Right lobe of liver (tissue), 6 donors: ENCODE data around the gene EIF2B5. TPM values are rescaled to one million over a fixed set of nuclear protein-coding genes. Genes with fewer than 3 reads are reported as not detected.
A peak's percentile ranks its signal among the peaks of the same experiment; 100 is the strongest.
"Not testable (repeated sequence)": the region's sequence is repeated elsewhere in the genome, so short reads cannot be mapped to it uniquely, and the experiment has no call there.

ENCODE experiments used
- ATAC-seq, 4 donors: fragments of 200-7000 bp; cut with Tn5 transposase; one replicate each; pipeline ENCODE4 v1.9.1; 2020; ENCODE audit warnings: mild to moderate bottlenecking in 4 of 4, moderate library complexity in 4 of 4
- DNase-seq, 3 donors: peaks; one replicate each; pipeline ENCODE4 v3.0.0-alpha.2; 2020
- H3K27ac ChIP-seq, 3 donors: fragments of 200-600 bp; one replicate each; pipeline ENCODE4 v1.8.0; 2022
- H3K27me3 ChIP-seq, 2 donors: fragments of 200-600 bp; one replicate each; pipeline ENCODE4 v1.8.0; 2022
- H3K36me3 ChIP-seq, 4 donors: fragments of 200-600 bp; sonication (generic) in 1 of 4; one replicate each; pipeline versions ENCODE4 v1.5.1 to v1.8.0; 2017 to 2022; ENCODE audit warnings: control low read depth in 1 of 4
- H3K4me1 ChIP-seq, 4 donors: fragments of 200-600 bp; sonication (generic) in 1 of 4; one replicate each; pipeline versions ENCODE4 v1.5.1 to v1.8.0; 2017 to 2022; ENCODE audit warnings: control low read depth in 1 of 4
- H3K4me3 ChIP-seq, 3 donors: fragments of 200-600 bp; one replicate each; pipeline ENCODE4 v1.8.0; 2022
- H3K9me3 ChIP-seq, 4 donors: fragments of 200-600 bp; sonication (generic) in 1 of 4; one replicate each; pipeline versions ENCODE4 v1.5.1 to v1.8.0; 2017 to 2022; ENCODE audit warnings: control low read depth in 1 of 4
- POLR2A ChIP-seq: fragments of 450-650 bp; IDR thresholded peaks from one replicate; pipeline ENCODE4 v1.6.1; 2017; ENCODE audit warnings: antibody characterized with exemption, mild to moderate bottlenecking
- WGBS: methylation state at CpG from one replicate; pipeline ENCODE4 v1.1.6; 2018; ENCODE audit warnings: low coverage, low lambda C conversion rate; ENCODE audit not compliant: insufficient coverage; ENCODE audit errors: missing lambda C conversion rate; 5-methylcytosine and 5-hydroxymethylcytosine counted together
- intact Hi-C, 2 donors: fragments of 100-400 bp; cut with DNase I; formaldehyde crosslinking; loops; one replicate each; pipeline versions ENCODE4 v1.11.2 to v1.14.1; 2022
- total RNA-seq, 6 experiments: library from RNA; depleted of rRNA in 2 of 6; stranded (reverse); fragments of >200 nt in 2 of 6; fragmentation: NEBNext Ultra II Directional in 3 of 6; extraction: Animal tissue kit (Norgen Biotek cat#: 25700) in 3 of 6; gene quantifications; one replicate each; pipeline versions ENCODE4 v1.1.0 to v1.2.4, GENCODE V29; 2016 to 2023
- TF ChIP-seq, protein P1 (sequence below), 4 donors: fragments of 200-600 bp in 3 of 4; fragments of 450-650 bp in 1 of 4; IDR thresholded peaks; one replicate each; pipeline versions ENCODE4 v1.5.1 to v1.8.0; 2016 to 2022; ENCODE audit warnings: antibody characterized with exemption in 4 of 4, mild to moderate bottlenecking in 2 of 4
- donor health status: DM: no; HTN: yes; CAD: no.
- donor health status: DM: no; HTN: no; CAD: no.
- donor health status: DM: no; HTN: no; CAD: no.
- donor health status: DM: no; HTN: yes; CAD: no.
- donor health status: DM: no; HTN: yes; CAD: no.

The EIF2B5 gene
- total RNA-seq, 6 experiments from 2014 or later = 16.7 to 25.6 (median 20.5) TPM

- H3K4me1 ChIP-seq = peaks cover 0 to 12% (median 0%) of the 10 kb centered on the region in 4 donors
- intact Hi-C loops = loop anchor here (10.0 kb wide), 1 partner anchor 97 kb away; the partner anchor contains the start of genes ALG3 (in 2 of the 2) and EEF1AKMT4 (in 2 of the 2)
- H3K27ac ChIP-seq = no peak overlapping the region
- ATAC-seq (no peak), DNase-seq (no peak)
- peaks cover 0 to 29% (median 8%) of the 10 kb centered on the region in 4 donors for H3K36me3 ChIP-seq
- no peak overlapping the region for H3K4me3 ChIP-seq
- no peak for TF ChIP-seq POLR2A
- no peaks in the 10 kb centered on the region for H3K9me3 ChIP-seq
- no peaks in the 10 kb centered on the region for H3K27me3 ChIP-seq
- 91% methylated on average over 3 of the region's 3 CpGs for WGBS
These were observed 12.9 kb downstream of the EIF2B5 start for GRCh38 chr3:184148076-184148475.

DNA sequence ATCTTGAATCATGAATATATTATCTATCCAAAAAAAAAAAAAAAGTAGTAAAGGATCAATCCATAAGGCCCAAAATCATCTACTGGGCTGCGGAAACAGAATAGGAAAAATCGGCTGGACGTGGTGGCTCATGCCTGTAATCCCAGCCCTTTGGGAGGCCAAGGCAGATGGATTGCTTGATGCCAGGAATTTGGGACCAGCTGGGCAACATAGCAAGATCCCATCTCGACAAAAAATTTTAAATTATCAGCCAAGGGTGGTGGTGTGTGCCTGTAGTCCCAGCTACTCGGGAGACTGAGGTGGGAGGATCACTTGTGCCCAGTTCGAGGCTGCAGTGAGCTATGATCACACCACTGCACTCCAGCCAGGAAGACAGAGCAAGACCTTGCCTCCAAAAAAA is 14.0 kb downstream of the EIF2B5 start:
- H3K27me3 ChIP-seq = no peaks in the 10 kb centered on the region
- WGBS = 91% methylated on average over 6 of the region's 6 CpGs
- no peak overlapping the region for H3K27ac ChIP-seq
- no peak for DNase-seq
- H3K4me1 ChIP-seq = peaks cover 0 to 10% (median 0%) of the 10 kb centered on the region in 4 donors
- intact Hi-C loops = loop anchor here (10.0 kb wide), 1 partner anchor 96 kb away; the partner anchor contains the start of genes ALG3 (in 2 of the 2) and EEF1AKMT4 (in 2 of the 2)
- H3K36me3 ChIP-seq = peaks cover 0 to 19% (median 2%) of the 10 kb centered on the region in 4 donors
- H3K9me3 ChIP-seq = no peaks in the 10 kb centered on the region
- H3K4me3 ChIP-seq = no peak overlapping the region
- no peak for TF ChIP-seq POLR2A
- TF ChIP-seq, protein P1, sequence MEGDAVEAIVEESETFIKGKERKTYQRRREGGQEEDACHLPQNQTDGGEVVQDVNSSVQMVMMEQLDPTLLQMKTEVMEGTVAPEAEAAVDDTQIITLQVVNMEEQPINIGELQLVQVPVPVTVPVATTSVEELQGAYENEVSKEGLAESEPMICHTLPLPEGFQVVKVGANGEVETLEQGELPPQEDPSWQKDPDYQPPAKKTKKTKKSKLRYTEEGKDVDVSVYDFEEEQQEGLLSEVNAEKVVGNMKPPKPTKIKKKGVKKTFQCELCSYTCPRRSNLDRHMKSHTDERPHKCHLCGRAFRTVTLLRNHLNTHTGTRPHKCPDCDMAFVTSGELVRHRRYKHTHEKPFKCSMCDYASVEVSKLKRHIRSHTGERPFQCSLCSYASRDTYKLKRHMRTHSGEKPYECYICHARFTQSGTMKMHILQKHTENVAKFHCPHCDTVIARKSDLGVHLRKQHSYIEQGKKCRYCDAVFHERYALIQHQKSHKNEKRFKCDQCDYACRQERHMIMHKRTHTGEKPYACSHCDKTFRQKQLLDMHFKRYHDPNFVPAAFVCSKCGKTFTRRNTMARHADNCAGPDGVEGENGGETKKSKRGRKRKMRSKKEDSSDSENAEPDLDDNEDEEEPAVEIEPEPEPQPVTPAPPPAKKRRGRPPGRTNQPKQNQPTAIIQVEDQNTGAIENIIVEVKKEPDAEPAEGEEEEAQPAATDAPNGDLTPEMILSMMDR (IDR thresholded peaks at IDR 0.05) = no peak
- no peak for ATAC-seq

GRCh38 chr3:184149770-184150169 is 14.6 kb downstream of the EIF2B5 start:
- not testable (repeated sequence) for H3K27ac ChIP-seq, H3K4me1 ChIP-seq, H3K27me3 ChIP-seq, H3K9me3 ChIP-seq, H3K4me3 ChIP-seq, DNase-seq
- intact Hi-C loops = loop anchor here (10.0 kb wide), 1 partner anchor 95 kb away; the partner anchor contains the start of genes ALG3 (in 2 of the 2) and EEF1AKMT4 (in 2 of the 2)
- WGBS = 31% methylated on average over 2 of the region's 6 CpGs
- H3K36me3 ChIP-seq = peaks cover 0 to 15% (median 2%) of the 10 kb centered on the region in 4 donors
- peak in 3 of 4 donors; percentile 26 to 34 (median 29) for ATAC-seq

- DNase-seq = peak; percentile 81 to 84 (median 82)
- Histone ChIP-seq H3K9me3 (no peaks in the 10 kb centered on the region), H3K4me1 (peaks cover 0 to 26% (median 11%) of the 10 kb centered on the region in 4 donors), H3K36me3 (no peaks in the 10 kb centered on the region), H3K27ac (peak within 1 kb of the TSS; percentile 54 to 75 (median 62)), H3K4me3 (peak within 1 kb of the TSS; percentile 86 to 93 (median 93)), H3K27me3 (no peaks in the 10 kb centered on the region)
- intact Hi-C loops = no loop called here
- TF ChIP-seq POLR2A = peak; percentile 54
- TF ChIP-seq, protein P1 (IDR thresholded peaks at IDR 0.05) = peak in 1 of 4 donors; percentile 8
- ATAC-seq = peak; percentile 90 to 96 (median 93)
- 1% methylated on average over 14 of the region's 84 CpGs for WGBS
These were observed 19.9 kb downstream of the EIF2B5 start, which contains the start of gene DVL3 for GRCh38 chr3:184154885-184155643. TSS of gene DVL3 (plus strand) at chr3:184155377. CDS start at chr3:184155636, 259 bp downstream.

- peak overlapping the region; percentile 86 to 93 (median 93) for H3K4me3 ChIP-seq
- H3K9me3 ChIP-seq = no peaks in the 10 kb centered on the region
- TF ChIP-seq POLR2A = no peak
- TF ChIP-seq, protein P1 (IDR thresholded peaks at IDR 0.05) = no peak
- DNase-seq = peak in 1 of 3 donors; percentile 46
- ATAC-seq = peak; percentile 8 to 46 (median 21)
- no peaks in the 10 kb centered on the region for H3K36me3 ChIP-seq
- 0% methylated on average over 25 of the region's 47 CpGs for WGBS
- intact Hi-C loops = no loop called here
- no peaks in the 10 kb centered on the region for H3K27me3 ChIP-seq
- H3K4me1 ChIP-seq = peaks cover 0 to 28% (median 11%) of the 10 kb centered on the region in 4 donors
- H3K27ac ChIP-seq = peak overlapping the region; percentile 54 to 75 (median 62)
These were observed 20.7 kb downstream of the EIF2B5 start for GRCh38 chr3:184155644-184156521.
